OCI-LY3 (cell line): ENCODE results near the gene TGM4.

Experiments used
- EZH2phosphoT487 ChIP-seq: fragments of 200-600 bp; shearing (Covaris generic); IDR thresholded peaks from 2 replicates; pipeline ENCODE4 v1.6.1; 2018; ENCODE audit warnings: antibody characterized with exemption, mixed run types, low read depth
- TF ChIP-seq, protein P1 (sequence below): fragments of 200-600, 300-600 bp; sonication (generic); IDR thresholded peaks from 2 replicates; pipeline ENCODE4 v1.5.1; 2014; ENCODE audit warnings: antibody characterized with exemption, low read length, low read depth

DNA sequence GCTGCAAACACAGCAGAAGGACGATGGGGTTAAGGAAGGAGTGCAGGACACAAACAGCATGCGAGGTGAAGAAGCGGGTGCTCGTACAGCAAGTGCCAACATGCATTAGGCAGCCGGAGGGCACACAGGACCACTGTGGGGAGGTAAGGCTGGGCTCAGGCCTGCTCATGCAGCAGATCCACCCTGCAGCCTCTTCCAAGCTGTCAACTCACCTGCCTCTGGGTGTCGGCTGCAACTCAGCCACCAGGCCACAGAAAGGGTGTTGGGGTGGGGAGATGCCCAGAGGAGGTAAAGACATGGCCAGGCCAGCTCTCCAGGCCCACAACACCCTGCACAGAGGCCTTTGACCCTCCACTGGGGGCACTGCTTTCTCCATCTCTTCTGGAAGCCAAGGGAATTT is 44.2 kb downstream of the TGM4 start:
- TF ChIP-seq, protein P1, sequence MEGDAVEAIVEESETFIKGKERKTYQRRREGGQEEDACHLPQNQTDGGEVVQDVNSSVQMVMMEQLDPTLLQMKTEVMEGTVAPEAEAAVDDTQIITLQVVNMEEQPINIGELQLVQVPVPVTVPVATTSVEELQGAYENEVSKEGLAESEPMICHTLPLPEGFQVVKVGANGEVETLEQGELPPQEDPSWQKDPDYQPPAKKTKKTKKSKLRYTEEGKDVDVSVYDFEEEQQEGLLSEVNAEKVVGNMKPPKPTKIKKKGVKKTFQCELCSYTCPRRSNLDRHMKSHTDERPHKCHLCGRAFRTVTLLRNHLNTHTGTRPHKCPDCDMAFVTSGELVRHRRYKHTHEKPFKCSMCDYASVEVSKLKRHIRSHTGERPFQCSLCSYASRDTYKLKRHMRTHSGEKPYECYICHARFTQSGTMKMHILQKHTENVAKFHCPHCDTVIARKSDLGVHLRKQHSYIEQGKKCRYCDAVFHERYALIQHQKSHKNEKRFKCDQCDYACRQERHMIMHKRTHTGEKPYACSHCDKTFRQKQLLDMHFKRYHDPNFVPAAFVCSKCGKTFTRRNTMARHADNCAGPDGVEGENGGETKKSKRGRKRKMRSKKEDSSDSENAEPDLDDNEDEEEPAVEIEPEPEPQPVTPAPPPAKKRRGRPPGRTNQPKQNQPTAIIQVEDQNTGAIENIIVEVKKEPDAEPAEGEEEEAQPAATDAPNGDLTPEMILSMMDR, result no peak
- TF ChIP-seq EZH2phosphoT487, result no peak
